Measurements from ENCODE around the gene TAF15. TPM values are rescaled to one million over a fixed set of nuclear protein-coding genes. Genes with fewer than 3 reads are reported as not detected.

TAF15 gene
- total and polyA plus RNA-seq, 10 of the 15 experiments (the other 5 are each of a cell fraction or from before 2014, with no cell fraction given), result 9.5 to 259 (median 40.4) TPM

GRCh38 chr17:35889818-35890773 lies 80.8 kb downstream of the TAF15 start:
- Histone ChIP-seq H3K9ac (ENCODE audit: control insufficient read depth, insufficient read depth, low read length) (no peak overlapping the region), H3K27ac (ENCODE audit: control insufficient read depth, insufficient read depth) (no peak overlapping the region), H4K20me1 (ENCODE audit: control insufficient read depth, insufficient read depth) (no peaks in the 10 kb centered on the region), H2AFZ (ENCODE audit: control insufficient read depth, low read depth, low read length) (no peak overlapping the region), H3K27me3 (replicated peaks in 1 of 2; ENCODE audit: control insufficient read depth in 2 of 2, insufficient read depth in 2 of 2, low read length in 1 of 2) (no peaks in the 10 kb centered on the region), H3K79me2 (ENCODE audit: control insufficient read depth, insufficient read depth, low read length) (no peaks in the 10 kb centered on the region), H3K4me1 (ENCODE audit: control insufficient read depth, insufficient read depth, low read length) (peaks cover 28% of the 10 kb centered on the region), H3K9me3 (replicated peaks; ENCODE audit: control insufficient read depth, insufficient read depth, low read length) (no peaks in the 10 kb centered on the region; the same call in 2 of the 3 replicates), H3K4me3 (no peak overlapping the region), H3K36me3 (ENCODE audit: control insufficient read depth in 2 of 2, insufficient read depth in 2 of 2, low read length in 1 of 2) (no peaks in the 10 kb centered on the region), H3K4me2 (ENCODE audit: control insufficient read depth, insufficient read depth) (no peak overlapping the region; the same call in 1 of the 2 replicates)
- SMC1A ChIA-PET (ENCODE audit: uncharacterized antibody, unreplicated experiment), result interaction anchor here (0.8 to 11.3 kb wide), 12 partner anchors 10 to 184 kb away, joined by 3 to 155 read pairs (median 4); partner anchors contain the start of genes CCL5, HEATR9 and RDM1
- peak; percentile 9; the same call in 2 of the 3 replicates for ATAC-seq
- 33% methylated on average over 2 of the region's 2 CpGs for WGBS (ENCODE audit: insufficient coverage, insufficient replicate concordance, low lambda C conversion rate, missing lambda C conversion rate)
- CTCF ChIA-PET, result interaction anchor here (0.7 to 2.3 kb wide), 9 partner anchors 9 to 79 kb away, joined by 3 to 12 read pairs (median 3); partner anchors contain the start of gene CCL5
- POLR2A ChIA-PET, result interaction anchor here (0.7 to 4.7 kb wide), 5 partner anchors 10 to 126 kb away, joined by 3 to 56 read pairs (median 8); partner anchors contain the start of gene CCL5
- FAIRE-seq, result no peak
- intact Hi-C loops (cut with micrococcal nuclease; ENCODE audit: unreplicated experiment) (no loop called here), in situ Hi-C loops (cut with MboI) (no loop called here)
- BruUV-seq (replicated peaks), result no TSS peak
- no peak for DNase-seq (ENCODE audit: low read depth, low spot score)
- TF ChIP-seq IKZF2 (IDR thresholded peaks at IDR 0.05) (0 out of 4 replicates have a peak, but pooled peaks of 1 of the 2 experiments have one; percentile 11), GATAD2B (conservative IDR thresholded peaks at IDR 0.05; ENCODE audit: low read depth) (0 out of 2 replicates have a peak, but pooled peaks have one; percentile 9), TCF3 (IDR thresholded peaks at IDR 0.05; ENCODE audit: borderline replicate concordance, insufficient read depth, low read depth, low read length) (no peak), SMAD1 (IDR thresholded peaks at IDR 0.05; ENCODE audit: low read depth, partially characterized antibody) (no peak), BHLHE40 (IDR thresholded peaks at IDR 0.05; ENCODE audit: borderline replicate concordance in 1 of 2, low read depth in 2 of 2, low read length in 1 of 2) (no peak), EED (IDR thresholded peaks at IDR 0.05; ENCODE audit: low read depth) (peak; percentile 38; the same call in 1 of the 2 replicates), WRNIP1 (IDR thresholded peaks at IDR 0.05; ENCODE audit: borderline replicate concordance, low read depth, low read length) (no peak), ATF7 (IDR thresholded peaks at IDR 0.05; ENCODE audit: low read depth) (no peak), BCL11A (IDR thresholded peaks at IDR 0.05; ENCODE audit: low read depth, low read length) (no peak), HCFC1 (IDR thresholded peaks at IDR 0.05; ENCODE audit: low read length) (no peak), SMARCA5 (IDR thresholded peaks at IDR 0.05) (peak; percentile 50; the same call in 1 of the 2 replicates), NFXL1 (IDR thresholded peaks at IDR 0.05; ENCODE audit: borderline replicate concordance) (no peak), SIN3A (IDR thresholded peaks at IDR 0.05; ENCODE audit: low read depth, low read length) (no peak)
- RAD21 ChIA-PET (ENCODE audit: unreplicated experiment), result interaction anchor here (1.0 to 9.4 kb wide), 7 partner anchors 8 to 199 kb away, joined by 3 to 125 read pairs (median 4); partner anchors contain the start of gene CCL5

Data from GM12878 (cell line).